DMS 273 treated with DMSO at 0.1 percent for 48 hours (cell line): ENCODE data around the gene PCSK1.
A peak's percentile ranks its signal among the peaks of the same experiment; 100 is the strongest.

Experiments
- DNase-seq: peaks from one replicate; lab custom pipeline; 2025; lab: John Stamatoyannopoulos, UW

Gene PCSK1

DNA sequence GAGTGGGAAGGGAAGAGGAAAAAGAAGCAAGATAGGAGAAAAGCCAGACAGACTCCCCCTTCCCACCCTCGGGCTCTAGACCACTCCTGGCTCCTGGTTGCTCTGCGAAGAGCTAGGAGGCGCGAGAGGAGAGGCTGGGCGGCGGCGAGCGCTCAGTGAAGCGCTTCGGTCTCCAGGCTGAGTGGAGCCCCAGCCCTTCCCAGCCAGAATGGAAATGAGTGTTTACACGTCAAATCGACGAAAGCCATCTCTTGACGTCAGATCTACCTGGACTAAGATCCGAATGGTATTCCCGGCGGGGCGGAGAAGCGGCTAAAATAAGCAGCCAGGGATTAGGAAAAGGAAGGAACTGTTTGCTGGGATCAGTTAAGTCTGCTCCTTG lies at the start of gene PCSK1:
Gene PCSK1, minus strand, starts transcription at position 183 of the 382 bp plus-strand sequence. CDS start 206 bp downstream, outside the sequence.
- DNase-seq, result no peak

DNA sequence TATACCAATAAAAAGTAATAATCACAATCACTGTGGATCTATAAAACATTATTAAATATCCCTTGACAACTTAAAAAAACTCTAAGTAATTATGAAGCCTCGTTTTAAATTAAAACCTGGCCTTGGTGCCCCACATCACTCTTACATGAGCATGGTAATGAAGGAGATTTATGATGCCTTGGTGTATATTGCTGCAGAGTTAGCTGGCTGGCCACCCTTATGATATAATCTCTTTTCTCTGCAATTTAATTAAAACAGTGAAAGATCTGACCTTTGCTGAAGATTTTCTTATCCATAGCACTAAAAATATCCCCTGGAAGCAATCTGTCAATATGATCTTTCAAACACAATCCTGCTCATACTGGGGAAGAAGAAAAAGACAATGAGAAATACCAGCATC lies 48.8 kb upstream of the PCSK1 start:
- no peak for DNase-seq

- DNase-seq, result no peak
Observed at GRCh38 chr5:96481009-96481786, 48.1 kb upstream of the PCSK1 start.

DNA sequence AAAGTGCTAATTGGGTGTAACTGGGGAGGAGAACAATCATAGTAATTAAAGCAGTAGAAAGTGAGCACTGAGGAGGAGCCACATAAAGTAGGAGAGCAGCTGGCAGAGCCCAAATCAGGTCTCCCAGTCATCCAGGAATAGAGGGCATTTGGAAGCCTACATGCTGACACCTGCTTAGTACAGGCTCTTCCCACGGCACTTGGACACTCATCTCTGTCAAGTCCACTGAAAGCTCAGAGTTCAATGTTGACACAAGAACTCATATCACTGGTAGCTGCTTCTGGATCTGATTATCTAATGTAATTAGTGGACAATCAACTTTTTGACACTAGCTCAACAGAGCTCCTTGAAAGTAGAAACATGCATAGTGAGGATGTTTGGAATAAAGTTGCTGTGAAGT lies 45.9 kb upstream of the PCSK1 start:
- DNase-seq, result no peak

DNA sequence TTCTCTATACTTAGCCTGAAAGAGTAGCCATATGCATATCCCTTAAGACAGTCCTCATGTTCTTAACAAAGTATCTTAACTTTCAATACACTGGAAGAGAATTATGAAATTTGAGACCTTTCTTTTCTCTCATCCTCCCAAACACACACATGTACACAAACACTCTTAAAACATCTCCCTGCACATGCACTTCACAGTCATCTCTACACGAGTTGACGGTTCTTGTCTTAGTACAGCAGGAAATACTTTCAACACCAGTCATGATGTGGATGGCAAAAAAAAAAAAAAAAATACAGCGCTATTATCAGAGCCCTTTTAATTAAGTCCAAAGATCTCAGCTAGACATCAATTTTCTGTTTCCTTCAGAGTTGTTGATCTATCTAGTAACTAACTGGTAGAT lies 43.6 kb upstream of the PCSK1 start:
- no peak for DNase-seq

DNA sequence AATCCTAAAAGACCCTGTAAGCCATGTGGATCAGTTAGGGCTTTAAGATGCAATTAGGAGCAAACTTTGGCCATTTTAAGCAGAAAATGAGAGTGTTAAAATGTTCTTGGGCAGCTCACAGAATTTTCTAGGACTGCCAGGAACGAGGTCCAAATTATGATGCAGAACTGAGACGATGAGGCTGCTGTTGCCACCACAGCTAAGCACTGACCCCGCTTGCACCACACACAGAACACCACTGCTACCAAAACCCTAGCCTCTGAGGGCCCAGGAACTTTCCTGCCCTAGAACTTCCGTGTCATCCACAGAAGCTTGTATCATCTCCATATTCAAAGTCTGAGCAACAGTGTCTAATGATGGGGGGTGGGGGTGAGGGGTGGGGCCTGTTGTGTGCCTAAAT lies 41.0 kb upstream of the PCSK1 start:
- no peak for DNase-seq

DNA sequence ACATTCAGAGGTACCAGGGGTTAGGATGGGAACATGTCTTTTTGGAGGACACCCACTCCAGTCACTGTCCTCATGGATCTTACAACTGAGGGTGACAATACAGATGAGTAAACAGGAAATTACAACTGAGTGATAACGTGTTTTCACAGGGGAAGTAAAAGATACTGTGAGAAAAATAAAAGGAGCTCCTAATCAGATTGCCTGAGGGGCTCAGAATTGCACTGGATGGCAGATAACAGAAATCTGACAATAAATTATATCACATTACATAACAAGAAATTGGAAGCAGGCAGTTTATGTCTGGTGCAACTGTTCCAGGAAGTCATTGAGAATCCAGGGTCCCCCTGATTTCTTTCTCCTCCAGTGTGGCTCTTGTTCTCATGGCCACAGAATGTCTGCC lies 40.1 kb upstream of the PCSK1 start:
- no peak for DNase-seq

GRCh38 chr5:96470785-96471184 lies 37.7 kb upstream of the PCSK1 start:
- no peak for DNase-seq

DNA sequence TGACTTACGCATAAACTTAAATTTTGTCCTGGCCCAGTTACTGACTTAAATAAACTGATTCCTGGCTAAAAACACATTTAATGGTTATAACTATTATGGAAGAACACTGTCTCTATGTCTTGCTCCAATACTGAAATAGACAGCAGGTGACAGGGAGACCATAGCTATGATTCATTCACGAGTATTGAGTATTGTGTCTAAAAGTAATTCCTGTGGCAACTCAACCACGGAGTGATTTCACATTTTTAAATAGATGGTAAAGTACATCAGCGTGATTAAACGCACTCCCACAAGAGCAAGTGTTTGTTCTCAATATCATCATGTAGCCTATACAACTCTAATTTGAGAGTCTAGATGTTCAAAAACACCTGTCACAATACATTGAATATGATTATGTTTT lies 35.9 kb upstream of the PCSK1 start:
- no peak for DNase-seq

GRCh38 chr5:96463091-96463490 lies 30.0 kb upstream of the PCSK1 start:
- no peak for DNase-seq

GRCh38 chr5:96459313-96460121 lies 26.5 kb upstream of the PCSK1 start:
- no peak for DNase-seq

- DNase-seq, result no peak
Observed at GRCh38 chr5:96458176-96458575, 25.1 kb upstream of the PCSK1 start.

DNA sequence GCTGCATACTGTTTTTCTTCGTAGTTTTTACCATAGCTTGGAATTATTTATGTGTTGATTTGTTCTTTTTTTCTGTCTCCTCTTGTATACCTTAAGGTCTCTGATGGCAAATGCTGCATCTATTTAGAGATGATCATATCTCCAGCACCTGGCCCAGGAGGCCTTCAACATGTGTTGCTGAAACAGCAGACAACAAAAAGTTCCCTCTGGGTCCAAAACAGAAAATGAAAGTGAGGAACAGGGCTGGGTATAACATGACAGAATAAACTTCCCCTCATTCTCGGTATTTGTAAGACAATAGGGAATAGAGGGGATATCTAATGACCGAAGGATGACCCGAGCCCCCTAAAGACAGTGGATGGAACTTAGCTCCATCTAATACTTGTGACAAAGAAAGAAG lies 22.7 kb upstream of the PCSK1 start:
- no peak for DNase-seq

- DNase-seq, result no peak
Observed at GRCh38 chr5:96453394-96453793, 20.3 kb upstream of the PCSK1 start.

DNA sequence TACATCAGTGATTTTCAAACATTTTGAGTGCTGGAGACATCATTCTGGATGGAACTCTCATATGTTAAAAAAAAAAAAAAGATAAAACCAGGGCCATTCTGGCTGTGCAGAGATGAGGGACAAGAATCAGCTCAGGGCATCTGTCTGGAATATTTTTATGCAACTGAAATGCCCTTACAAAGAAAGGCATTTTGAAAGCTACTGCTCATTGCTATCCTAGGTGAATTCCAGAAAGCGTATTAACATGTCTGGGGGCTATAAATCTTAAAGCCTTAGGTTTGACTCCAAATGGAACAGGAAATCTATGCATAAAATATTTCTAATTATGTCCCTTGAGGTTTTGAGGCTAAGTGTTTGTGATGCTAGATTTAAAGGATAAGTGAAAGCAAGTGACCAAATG lies 14.9 kb upstream of the PCSK1 start:
- DNase-seq, result no peak

DNA sequence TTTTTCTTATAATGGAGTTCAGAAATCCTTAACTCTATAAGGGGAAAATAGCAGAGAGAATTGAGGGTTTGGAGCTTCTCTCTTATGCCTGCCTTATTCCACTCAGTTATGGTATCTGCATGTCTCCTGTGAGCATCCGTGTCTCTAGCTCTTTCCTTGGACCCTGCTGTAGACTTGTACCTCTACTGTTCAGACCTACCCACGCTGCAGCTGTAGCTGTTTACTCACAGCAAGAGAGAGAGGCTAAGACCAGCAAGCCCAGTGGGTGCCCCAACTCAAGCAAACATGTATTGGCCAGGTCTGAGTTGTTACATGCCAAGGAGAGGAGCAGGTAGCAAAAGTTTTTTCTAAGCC lies 7.1 kb upstream of the PCSK1 start:
- DNase-seq, result no peak

DNA sequence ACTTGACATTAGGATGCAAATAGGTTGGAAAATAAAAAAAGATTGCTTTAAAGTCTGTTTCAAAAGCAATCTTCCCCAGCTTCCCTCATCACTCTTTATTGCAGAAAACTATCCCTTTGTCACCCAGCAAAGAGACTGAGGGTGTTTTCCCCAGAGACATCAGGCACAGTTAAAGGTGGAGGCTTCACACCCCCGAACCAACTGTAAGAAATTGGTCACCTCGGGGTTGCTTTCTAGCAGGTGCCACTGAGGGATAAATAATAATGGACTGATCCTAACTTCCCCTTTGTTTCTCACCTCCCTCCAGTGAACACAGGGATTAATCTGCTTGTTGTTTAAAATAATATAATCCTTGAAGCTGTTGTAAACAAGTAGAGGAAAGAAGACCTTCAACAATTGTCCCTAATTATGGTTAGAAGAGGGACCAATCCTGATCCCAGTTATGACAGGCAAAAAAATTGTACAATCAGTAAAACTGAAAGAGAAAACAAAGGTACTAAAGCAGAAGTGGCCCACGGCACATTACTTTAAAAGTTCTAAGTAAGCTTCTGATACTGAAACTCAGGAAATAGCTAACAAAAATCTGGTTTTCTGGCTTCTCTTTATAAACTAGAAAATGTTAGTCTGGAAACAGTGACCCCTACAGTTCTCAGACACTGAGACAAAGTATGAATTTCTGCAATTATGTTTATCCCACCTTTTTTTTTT lies 6.6 kb upstream of the PCSK1 start:
- no peak for DNase-seq

DNA sequence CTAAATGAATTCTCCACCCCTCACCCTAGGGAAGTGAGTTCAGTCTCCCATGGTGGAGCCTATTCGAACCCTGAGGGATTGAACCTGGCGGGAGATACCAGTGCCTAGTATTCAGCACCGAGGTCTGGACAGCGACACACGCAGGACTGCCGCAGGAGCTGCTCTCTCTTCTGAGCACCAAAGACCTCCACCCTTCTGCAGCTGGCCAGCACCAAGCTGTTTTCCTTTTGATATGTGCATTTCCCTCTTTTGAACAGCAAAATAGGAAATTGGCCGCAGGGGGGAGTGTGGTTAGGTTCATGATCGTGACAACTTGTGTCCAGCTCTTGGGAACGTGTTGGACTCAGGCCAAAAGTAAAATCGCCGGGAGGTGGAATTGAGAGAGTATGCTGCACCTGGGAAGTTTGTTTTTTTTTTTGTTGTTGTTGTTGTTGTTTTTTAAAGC lies 1.2 kb upstream of the PCSK1 start:
- no peak for DNase-seq

DNA sequence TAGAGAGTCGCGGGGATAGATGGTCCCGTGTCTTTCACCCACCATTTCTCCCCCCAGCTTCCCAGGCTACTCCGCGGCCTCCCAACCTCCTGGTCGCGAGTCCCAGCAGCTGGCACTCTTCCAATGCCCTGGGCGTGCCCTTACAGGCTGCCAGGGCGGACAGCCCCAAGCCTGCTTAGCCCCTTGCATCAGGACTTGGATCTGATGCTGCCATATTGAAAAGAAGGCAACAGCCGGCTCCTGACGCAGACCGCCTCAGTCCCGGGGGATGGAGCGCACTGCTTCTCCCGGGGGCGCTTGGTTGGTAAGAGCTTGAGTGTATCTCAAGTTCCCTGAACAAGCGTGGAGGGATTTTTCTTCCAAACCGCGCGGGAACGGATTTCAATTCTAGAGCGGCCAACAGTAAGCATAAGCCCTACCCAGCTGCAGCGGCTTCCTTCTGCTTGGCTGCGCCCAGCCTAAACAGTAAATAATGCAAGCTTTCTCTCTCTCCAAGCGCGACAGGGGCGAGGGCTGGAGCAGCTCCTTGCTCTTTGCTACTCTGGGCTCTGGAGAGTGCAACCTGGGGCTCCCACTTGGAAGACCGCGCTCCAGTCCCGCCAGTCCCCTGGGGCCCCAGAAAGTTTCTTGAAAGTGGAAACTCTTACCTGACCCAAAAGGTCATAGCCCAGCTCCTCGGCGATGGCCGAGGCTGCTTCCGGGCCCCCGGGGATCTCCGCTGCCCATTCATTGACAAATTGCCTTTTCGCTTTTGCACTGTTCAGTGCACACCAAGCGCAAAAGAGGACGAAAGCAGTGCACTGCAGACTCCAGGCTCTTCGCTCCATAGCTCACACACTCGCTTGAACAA lies 607 bp downstream of the PCSK1 start:
- peak; percentile 57 for DNase-seq

GRCh38 chr5:96431376-96432187 lies 1.5 kb downstream of the PCSK1 start:
- DNase-seq, result peak; percentile 31

DNA sequence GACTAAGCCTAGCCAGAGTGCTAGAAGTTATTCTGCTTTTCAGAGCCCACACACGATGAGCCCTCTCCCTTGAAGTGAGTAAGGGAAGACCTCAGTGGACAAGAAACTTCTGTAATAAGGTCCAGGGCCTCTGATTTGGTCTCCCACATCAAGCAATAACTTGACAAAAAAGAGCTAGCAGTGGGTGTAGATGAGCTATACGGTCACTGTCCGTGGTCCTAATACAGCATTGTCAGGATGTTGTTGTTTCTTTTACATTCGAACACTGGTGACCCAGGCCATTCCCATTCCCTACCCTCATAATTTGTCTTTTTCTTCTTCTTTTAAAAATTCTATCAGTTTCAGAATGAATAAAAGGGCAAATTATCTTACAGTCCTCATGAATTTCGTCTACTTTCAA lies 5.2 kb downstream of the PCSK1 start:
- DNase-seq, result no peak
